Body of pancreas (tissue), 4 donors: ENCODE measurements around the gene RAD51B. TPM values are rescaled to one million over a fixed set of nuclear protein-coding genes. Genes with fewer than 3 reads are reported as not detected.
A peak's percentile ranks its signal among the peaks of the same experiment; 100 is the strongest.

ENCODE experiments used
- ATAC-seq: fragments of 150-250 bp; one replicate; pipeline ENCODE4 v1.9.1; 2016
- DNase-seq, 4 donors: peaks; one replicate each; pipeline ENCODE4 v3.0.0-alpha.2; 2019
- H3K27ac ChIP-seq, 4 donors: fragments of 200-600 bp; sonication (generic); 1 replicate in 3 of 4; 2 replicates in 1 of 4; pipeline versions ENCODE4 v1.5.1 to v1.6.1; 2016 to 2019; ENCODE audit warnings: mild to moderate bottlenecking in 1 of 4, mixed read lengths in 1 of 4, moderate library complexity in 1 of 4
- H3K27me3 ChIP-seq, 2 donors: fragments of 200-600 bp; sonication (generic); one replicate each; pipeline ENCODE4 v1.6.0; 2016; ENCODE audit warnings: mild to moderate bottlenecking in 1 of 2
- H3K36me3 ChIP-seq, 2 donors: fragments of 200-600 bp; sonication (generic); replicated peaks in 1 of 2; 2 replicates each; pipeline ENCODE4 v1.5.1; 2016; ENCODE audit warnings: low read depth in 2 of 2; ENCODE audit not compliant: insufficient read depth in 1 of 2
- H3K4me1 ChIP-seq: fragments of 200-600 bp; sonication (generic); one replicate; pipeline ENCODE4 v1.6.0; 2016
- H3K4me3 ChIP-seq, 2 donors: fragments of 200-600 bp; sonication (generic); 1 replicate in 1 of 2; 2 replicates in 1 of 2; pipeline ENCODE4 v1.5.1; 2016 to 2019
- H3K9me3 ChIP-seq, 3 donors: fragments of 200-600 bp; sonication (generic); 1 replicate in 2 of 3; 2 replicates in 1 of 3; pipeline ENCODE4 v1.5.1; 2016
- CTCF ChIP-seq, 7 experiments: fragments of 450-650 bp in 4 of 7; fragments of 200-600 bp in 3 of 7; sonication (generic) in 3 of 7; IDR thresholded peaks; one replicate each; pipeline ENCODE4 v1.5.1; 2016 to 2019; ENCODE audit warnings: antibody characterized with exemption in 7 of 7
- POLR2A ChIP-seq, 3 donors: fragments of 450-650 bp; IDR thresholded peaks; one replicate each; pipeline ENCODE4 v1.6.1; 2016; ENCODE audit warnings: antibody characterized with exemption in 3 of 3, mild to moderate bottlenecking in 2 of 3
- WGBS, 2 donors: methylation state at CpG; one replicate each; pipeline ENCODE4 v1.1.5; 2017; 5-methylcytosine and 5-hydroxymethylcytosine counted together
- intact Hi-C: fragments of 100-400 bp; cut with DNase I; formaldehyde crosslinking; loops from one replicate; pipeline ENCODE4 v1.15.1; 2023
- total RNA-seq, 2 donors: library from RNA; depleted of rRNA; stranded (reverse); fragments of >200 nt; gene quantifications; one replicate each; pipeline ENCODE4 v1.1.0, GENCODE V29; 2016

The RAD51B gene
- total RNA-seq, 2 donors from 2014 or later, result 12.2 to 29.6 TPM

GRCh38 chr14:68728342-68729106 lies 908.9 kb downstream of the RAD51B start:
- ATAC-seq, result no peak
- WGBS, 2 donors, result 78 to 81% methylated on average over 10 of the region's 10 CpGs
- Histone ChIP-seq H3K36me3 (no peaks in the 10 kb centered on the region), H3K9me3 (no peaks in the 10 kb centered on the region), H3K4me3 (no peak overlapping the region), H3K27ac (no peak overlapping the region), H3K27me3 (no peaks in the 10 kb centered on the region), H3K4me1 (peaks cover 17% of the 10 kb centered on the region)
- DNase-seq, result no peak
- intact Hi-C loops, result no loop called here
- TF ChIP-seq POLR2A (IDR thresholded peaks at IDR 0.05), result no peak
- TF ChIP-seq CTCF (IDR thresholded peaks at IDR 0.05), result no peak

DNA sequence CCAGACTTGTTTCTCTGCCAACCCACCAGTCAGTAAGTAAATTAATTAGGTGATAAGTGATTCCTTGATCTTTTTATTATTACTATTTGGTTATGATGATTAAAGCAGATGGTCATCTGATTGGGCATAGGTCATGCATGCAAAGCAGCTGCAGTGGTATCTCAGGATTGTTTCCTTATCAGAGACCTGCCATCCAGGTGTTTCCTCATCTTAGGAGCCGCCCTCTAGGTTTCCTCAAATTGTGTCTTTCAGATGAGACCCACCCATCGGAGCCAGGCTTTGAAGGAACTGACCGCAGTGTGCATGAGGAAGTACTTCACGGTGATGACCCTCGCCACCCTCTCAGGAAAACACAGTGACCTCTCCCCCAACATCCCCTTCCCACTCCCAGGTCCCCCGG lies 910.0 kb downstream of the RAD51B start:
- Histone ChIP-seq H3K27me3 (no peaks in the 10 kb centered on the region), H3K4me1 (peaks cover 11% of the 10 kb centered on the region), H3K36me3 (no peaks in the 10 kb centered on the region), H3K4me3 (no peak overlapping the region), H3K27ac (no peak overlapping the region), H3K9me3 (no peaks in the 10 kb centered on the region)
- intact Hi-C loops, result no loop called here
- TF ChIP-seq POLR2A (IDR thresholded peaks at IDR 0.05) (no peak), CTCF (IDR thresholded peaks at IDR 0.05) (no peak)
- ATAC-seq (no peak), DNase-seq (no peak)
- 75 to 77% methylated on average over 5 to 6 of the region's 6 CpGs for WGBS, 2 donors

GRCh38 chr14:68730348-68730747 lies 910.8 kb downstream of the RAD51B start:
- TF ChIP-seq CTCF (IDR thresholded peaks at IDR 0.05) (no peak), POLR2A (IDR thresholded peaks at IDR 0.05) (no peak)
- ATAC-seq (no peak), DNase-seq (no peak)
- Histone ChIP-seq H3K27me3 (no peaks in the 10 kb centered on the region), H3K27ac (no peak overlapping the region), H3K9me3 (no peaks in the 10 kb centered on the region), H3K4me1 (peaks cover 11% of the 10 kb centered on the region), H3K4me3 (no peak overlapping the region), H3K36me3 (no peaks in the 10 kb centered on the region)
- intact Hi-C loops, result no loop called here
- WGBS, 2 donors, result 85 to 86% methylated on average over 3 of the region's 3 CpGs

GRCh38 chr14:68730811-68731425 lies 911.3 kb downstream of the RAD51B start:
- H3K27me3 ChIP-seq, result no peaks in the 10 kb centered on the region
- ATAC-seq, result no peak
- peaks cover 11% of the 10 kb centered on the region for H3K4me1 ChIP-seq
- H3K9me3 ChIP-seq, result no peaks in the 10 kb centered on the region
- H3K36me3 ChIP-seq, result no peaks in the 10 kb centered on the region
- DNase-seq, result no peak
- intact Hi-C loops, result no loop called here
- H3K27ac ChIP-seq, result no peak overlapping the region
- no peak overlapping the region for H3K4me3 ChIP-seq
- 58 to 61% methylated on average over 8 of the region's 8 CpGs for WGBS, 2 donors
- no peak for TF ChIP-seq POLR2A (IDR thresholded peaks at IDR 0.05)

DNA sequence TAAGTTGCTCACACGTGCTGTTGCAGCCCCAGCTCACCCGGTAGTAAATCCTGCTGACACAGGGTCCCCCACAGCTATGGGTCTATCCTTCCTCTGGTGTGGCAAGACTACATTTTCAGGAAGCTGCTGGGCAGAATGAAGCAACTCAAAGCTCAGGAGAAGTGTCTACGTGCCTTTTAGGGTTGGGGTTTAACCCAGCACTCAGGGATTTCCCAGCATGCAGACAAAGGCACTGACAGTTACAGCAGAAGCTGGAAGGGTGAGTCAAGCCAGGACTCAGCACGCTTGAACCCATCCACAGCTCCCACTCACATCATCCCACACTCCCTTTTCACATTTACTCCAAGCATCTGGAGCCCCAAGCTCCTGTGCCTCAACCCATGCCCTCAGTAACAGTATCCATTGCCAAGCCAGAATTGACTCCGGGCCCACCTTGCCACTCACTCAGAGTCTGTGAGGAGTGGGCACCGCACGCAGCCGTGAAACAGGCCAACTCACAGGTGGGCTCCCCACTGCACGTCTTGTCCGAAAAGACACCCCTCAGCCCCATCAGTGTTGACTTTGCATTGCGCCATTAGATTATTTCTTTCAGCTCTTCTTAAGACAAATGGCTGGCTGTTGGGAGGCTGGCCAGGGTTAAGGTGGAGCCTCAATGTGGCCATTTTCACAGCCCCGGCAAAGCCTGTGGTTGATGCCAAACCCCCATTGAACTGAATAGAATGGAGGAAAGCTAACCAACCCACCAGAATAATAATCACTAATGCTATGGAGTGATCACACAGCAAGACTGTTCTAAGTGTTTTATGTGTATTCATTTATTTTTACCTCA lies 913.7 kb downstream of the RAD51B start:
- H3K9me3 ChIP-seq, result no peaks in the 10 kb centered on the region
- 84 to 86% methylated on average over 11 to 12 of the region's 12 CpGs for WGBS, 2 donors
- DNase-seq (peak in 1 of 4 donors; percentile 70), ATAC-seq (peak; percentile 38)
- intact Hi-C loops, result no loop called here
- no peaks in the 10 kb centered on the region for H3K27me3 ChIP-seq
- H3K36me3 ChIP-seq, result no peaks in the 10 kb centered on the region
- TF ChIP-seq CTCF (IDR thresholded peaks at IDR 0.05) (no peak), POLR2A (IDR thresholded peaks at IDR 0.05) (no peak)
- no peak overlapping the region for H3K4me3 ChIP-seq
- H3K4me1 ChIP-seq, result peaks cover 5% of the 10 kb centered on the region
- H3K27ac ChIP-seq, result peak overlapping the region in 1 of 4 donors; percentile 24
